GM21717 (cell line): Measurements from ENCODE around the gene GARIN3.
"Not testable (repeated sequence)": the region's sequence is repeated elsewhere in the genome, so short reads cannot be mapped to it uniquely, and the experiment has no call there.

Source experiments
- ATAC-seq: cut with Tn5 transposase; IDR thresholded peaks from one replicate; pipeline ENCODE4 v1.9.1; 2021; ENCODE audit warnings: mild to moderate bottlenecking, moderate library complexity; ENCODE audit not compliant: unreplicated experiment

GARIN3 gene

GRCh38 chr5:157186309-157187045 is 20.4 kb upstream of the GARIN3 start:
- ATAC-seq = no peak

GRCh38 chr5:157185122-157185521 is 19.1 kb upstream of the GARIN3 start:
- ATAC-seq = not testable (repeated sequence)

GRCh38 chr5:157184117-157184670 is 18.1 kb upstream of the GARIN3 start:
- no peak for ATAC-seq

- no peak for ATAC-seq
Observed at GRCh38 chr5:157182143-157182757, 16.2 kb upstream of the GARIN3 start.

DNA sequence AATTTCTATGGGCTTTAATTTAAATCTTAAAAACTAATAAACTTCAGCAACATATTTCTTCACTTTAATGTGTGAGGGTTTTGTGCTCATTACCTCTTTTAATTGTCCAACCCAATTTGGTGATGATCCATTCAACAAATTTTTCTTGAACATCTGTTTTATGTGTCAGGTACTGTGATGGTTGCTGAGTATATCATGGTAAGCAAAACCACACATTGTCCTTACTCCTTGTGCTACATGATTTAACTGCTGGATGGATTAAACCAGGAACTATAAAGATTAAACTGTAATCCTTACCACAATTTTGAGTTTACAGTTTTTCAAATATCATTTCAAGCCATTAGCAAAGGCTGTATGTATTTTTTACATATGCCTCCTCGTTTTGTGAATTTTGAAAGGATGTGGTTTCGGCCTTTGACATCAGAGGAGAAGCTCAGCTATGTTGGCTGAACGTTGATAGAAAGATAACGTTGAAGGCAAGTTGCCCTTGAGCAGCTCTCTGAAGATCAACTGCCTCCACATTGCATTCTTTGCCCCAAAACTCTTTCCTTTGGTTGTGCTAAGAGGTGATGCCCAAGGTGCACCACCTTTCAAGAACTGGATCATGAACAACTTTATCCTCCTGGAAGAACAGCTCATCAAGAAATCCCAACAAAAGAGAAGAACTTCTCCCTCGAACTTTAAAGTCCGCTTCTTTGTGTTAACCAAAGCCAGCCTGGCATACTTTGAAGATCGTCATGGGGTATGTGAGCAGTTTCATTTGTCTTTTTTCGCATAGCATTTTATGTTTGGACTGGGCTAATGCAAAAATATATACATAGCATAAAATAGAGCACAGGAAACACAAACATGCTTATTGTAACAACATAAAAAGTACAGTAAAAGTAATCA is 14.6 kb upstream of the GARIN3 start, which contains the start of gene ITK:
Gene ITK (plus strand): TSS at position 467 of the 891 bp plus-strand sequence. CDS start 138 bp downstream, at position 605.
- no peak for ATAC-seq

DNA sequence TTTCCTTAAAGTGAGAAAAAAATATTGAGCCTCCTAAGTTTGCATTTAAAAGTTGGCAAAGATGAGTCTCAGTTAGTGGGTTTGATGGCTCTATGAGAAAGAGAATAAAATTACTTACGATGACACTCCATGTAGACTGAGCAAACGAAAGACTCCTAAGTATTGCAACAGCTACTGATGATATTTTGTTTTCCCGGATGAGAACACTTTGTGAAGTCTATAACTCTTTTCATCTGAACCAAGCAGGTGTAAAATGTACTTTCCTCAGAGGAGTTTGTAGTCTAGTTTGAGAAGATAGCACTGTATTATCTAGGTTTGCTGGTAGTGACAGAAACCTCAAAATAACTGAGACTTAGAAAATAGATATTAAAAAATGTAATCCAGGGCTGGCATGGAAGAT is 12.9 kb upstream of the GARIN3 start:
- ATAC-seq = no peak

GRCh38 chr5:157177953-157178352 is 11.9 kb upstream of the GARIN3 start:
- no peak for ATAC-seq

- no peak for ATAC-seq
Observed at GRCh38 chr5:157175071-157175612, 9.1 kb upstream of the GARIN3 start.

DNA sequence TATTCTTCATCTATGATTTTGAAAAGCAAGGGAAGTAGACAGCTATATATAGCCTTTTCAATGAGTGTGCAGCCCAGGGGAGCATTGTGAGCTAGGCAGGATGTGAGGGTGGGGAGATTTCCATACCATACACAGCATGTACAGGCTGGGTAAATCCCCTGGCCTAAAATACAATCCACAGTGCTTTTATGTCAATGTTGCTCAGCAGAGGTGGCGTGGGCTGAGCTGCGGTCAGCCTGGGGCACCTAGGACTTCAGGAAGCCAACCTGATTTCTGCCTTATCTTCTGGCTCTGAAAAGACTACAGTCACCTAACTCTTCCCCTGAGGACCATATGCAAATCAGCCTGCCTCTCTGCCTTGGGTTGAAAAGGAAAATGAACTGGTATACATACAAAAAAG is 6.3 kb upstream of the GARIN3 start:
- peak; percentile 99 for ATAC-seq

DNA sequence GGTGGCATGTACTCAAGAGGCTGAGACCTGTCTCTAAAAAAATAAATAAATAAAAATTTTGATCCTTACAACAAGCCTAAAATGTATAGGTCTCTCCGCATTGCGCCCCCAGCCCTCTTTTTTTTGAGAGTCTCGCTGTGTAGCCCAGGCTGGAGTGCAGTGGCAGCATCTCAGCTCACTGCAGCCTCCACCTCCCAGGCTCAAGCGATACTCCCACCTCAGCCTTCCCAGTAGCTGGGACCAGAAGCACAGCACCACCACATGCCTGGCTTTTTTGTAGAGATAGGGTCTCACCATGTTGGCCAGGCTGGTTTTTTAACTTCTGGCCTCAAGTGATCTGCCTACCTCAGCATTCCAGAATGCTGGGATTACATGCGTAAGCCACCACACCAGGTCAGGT is 2.2 kb upstream of the GARIN3 start:
- ATAC-seq = no peak

DNA sequence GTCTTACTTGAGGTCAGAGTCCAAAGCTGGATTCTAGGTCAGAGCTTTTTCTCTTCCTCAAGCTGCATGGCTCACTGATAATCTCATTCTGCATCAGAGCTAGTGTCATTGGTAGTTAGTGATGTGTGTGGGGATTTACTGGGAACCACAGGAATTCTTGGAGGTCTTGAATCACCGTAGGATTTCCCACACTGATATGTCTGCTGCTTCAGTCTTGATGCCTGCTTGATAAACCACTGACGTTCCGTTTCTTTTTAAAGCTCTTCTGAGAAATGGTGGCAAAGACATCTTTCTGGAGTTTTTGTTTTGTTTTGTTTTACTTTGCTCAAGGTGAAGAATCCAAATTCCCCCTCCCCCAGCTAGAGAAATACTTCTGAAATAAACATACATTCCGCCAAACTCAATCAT is 1.2 kb upstream of the GARIN3 start:
- peak; percentile 50 for ATAC-seq

- no peak for ATAC-seq
Observed at GRCh38 chr5:157165668-157166067, 396 bp downstream of the GARIN3 start.

- ATAC-seq = no peak
Observed at GRCh38 chr5:157165261-157165660, 803 bp downstream of the GARIN3 start.

GRCh38 chr5:157164521-157164920 is 1.5 kb downstream of the GARIN3 start:
- ATAC-seq = no peak

DNA sequence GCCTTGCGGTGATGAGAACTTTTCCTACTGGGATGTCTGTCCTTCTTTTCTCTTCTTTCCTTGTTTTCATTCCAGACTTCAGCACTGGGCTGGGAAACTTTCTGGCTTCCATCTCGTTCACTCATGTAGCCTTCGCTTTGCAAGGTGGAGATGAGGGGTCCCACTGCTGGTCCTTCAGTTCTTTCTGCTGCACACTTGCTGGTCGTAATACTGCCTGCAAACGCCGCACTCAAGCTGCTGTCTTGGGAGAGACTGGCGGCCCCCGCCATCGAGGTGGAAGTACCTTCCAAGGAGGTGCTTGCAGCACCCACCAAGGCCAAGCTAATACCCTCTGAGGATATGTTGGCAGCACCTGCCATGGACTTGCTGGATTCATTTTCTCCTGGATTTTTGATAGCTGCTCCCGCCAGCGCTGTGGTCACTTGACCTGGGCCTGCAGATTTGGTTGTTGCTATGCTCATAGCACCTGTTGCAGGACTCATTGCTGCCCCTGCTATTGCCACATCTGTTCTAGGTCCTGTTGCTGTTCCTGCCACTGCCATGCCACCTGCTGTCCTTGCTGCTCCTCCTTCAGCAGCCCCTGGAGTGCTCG is 3.0 kb downstream of the GARIN3 start:
- ATAC-seq = no peak

DNA sequence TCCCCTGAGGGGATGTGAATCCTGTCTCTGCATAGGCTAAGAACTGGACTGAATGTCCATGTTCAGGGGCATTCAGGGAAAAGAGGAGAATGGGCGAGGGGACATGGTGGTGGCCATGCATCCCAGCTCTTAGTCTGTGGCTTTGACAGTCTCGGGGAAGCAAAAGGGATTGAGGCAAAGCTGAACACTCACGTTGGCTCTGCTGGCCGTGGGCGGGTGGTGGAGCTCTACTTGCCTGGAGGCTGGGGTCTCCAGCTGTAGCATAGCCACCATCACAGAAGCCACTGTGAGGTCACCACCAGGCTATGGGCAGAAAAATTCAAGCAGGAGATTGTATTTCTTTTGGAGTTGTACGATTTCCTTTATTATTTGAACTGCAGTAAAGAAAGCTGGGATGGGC is 4.1 kb downstream of the GARIN3 start:
- ATAC-seq = no peak

DNA sequence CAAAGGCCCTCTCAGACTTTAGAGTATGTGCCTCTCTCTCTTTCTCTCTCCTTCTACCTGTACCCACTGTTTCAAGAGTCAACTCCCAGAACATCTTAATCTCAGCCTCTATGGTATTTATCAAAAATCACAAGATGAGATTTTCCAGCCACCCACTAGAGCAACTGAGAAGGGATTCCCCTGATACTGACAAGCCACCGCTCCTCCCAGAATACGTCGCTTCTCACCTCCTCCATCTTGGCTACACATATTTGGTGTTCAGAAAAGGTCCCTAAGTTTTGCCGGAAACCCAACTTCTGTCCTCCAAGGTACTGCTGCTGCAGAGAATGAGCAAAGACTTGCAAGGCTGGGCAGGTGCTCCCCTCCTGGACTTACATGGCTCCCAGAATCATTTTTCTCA is 6.1 kb downstream of the GARIN3 start:
- ATAC-seq = no peak

GRCh38 chr5:157159209-157159751 is 6.8 kb downstream of the GARIN3 start:
- ATAC-seq = no peak

DNA sequence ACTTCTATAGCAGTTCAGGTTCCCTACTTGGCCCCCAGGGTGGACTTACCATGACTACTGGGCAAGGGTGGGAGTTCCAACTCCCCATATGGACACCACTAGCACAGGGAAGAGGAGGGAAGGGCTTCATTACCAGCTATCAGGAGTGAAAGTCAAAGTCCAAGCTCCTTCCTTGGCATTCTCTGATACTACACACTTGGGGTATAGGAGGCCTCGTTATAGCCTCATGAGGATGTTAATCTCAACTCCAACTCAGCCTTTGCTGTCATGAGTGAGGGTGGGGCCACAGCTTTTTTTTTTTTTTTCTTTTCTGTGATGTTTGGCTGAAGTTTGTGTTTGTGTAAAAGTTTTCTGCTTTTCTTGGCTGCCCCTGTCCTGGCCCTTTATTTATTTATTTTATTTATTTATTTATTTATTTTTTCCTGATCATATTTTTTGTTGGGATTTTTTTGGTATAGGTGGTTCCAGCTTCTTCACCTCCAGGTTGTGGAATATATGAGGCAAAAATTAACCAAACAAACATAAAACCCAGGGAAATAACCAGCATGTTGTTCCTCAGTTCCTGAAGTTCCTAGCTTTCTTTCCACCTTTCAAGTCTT is 8.7 kb downstream of the GARIN3 start:
- ATAC-seq = no peak

GRCh38 chr5:157155297-157155696 is 10.8 kb downstream of the GARIN3 start:
- ATAC-seq = no peak
